ENCODE measurements around the gene ARHGAP19.
A peak's percentile ranks its signal among the peaks of the same experiment; 100 is the strongest.
"Not testable (repeated sequence)": the region's sequence is repeated elsewhere in the genome, so short reads cannot be mapped to it uniquely, and the experiment has no call there.

Gene ARHGAP19

GRCh38 chr10:97300980-97301379 is 8.5 kb upstream of the ARHGAP19 start:
- H3K27me3 ChIP-seq (ENCODE audit: control insufficient read depth, insufficient read depth, low read length): no peaks in the 10 kb centered on the region
- no peak for TF ChIP-seq CTCF (IDR thresholded peaks at IDR 0.05)
- H3K4me2 ChIP-seq (ENCODE audit: low read length): no peak overlapping the region
- H3K27ac ChIP-seq: no peak overlapping the region
- no peak overlapping the region for H3K9ac ChIP-seq
- H3K9me3 ChIP-seq (ENCODE audit: control insufficient read depth, low read length): no peaks in the 10 kb centered on the region
- no peak overlapping the region for H3K4me3 ChIP-seq (ENCODE audit: low read depth, low read length)
- no peaks in the 10 kb centered on the region for H3K4me1 ChIP-seq
- H2AFZ ChIP-seq: no peak overlapping the region
- H3K79me2 ChIP-seq: no peaks in the 10 kb centered on the region
- H3K36me3 ChIP-seq (ENCODE audit: control insufficient read depth, insufficient read depth, low read length): no peaks in the 10 kb centered on the region

GRCh38 chr10:97298223-97298571 is 5.8 kb upstream of the ARHGAP19 start:
- H3K27ac ChIP-seq: no peak overlapping the region
- no peak overlapping the region for H3K4me2 ChIP-seq (ENCODE audit: low read length)
- TF ChIP-seq CTCF (IDR thresholded peaks at IDR 0.05): no peak
- H2AFZ ChIP-seq: no peak overlapping the region
- no peaks in the 10 kb centered on the region for H3K4me1 ChIP-seq
- H3K9ac ChIP-seq: no peak overlapping the region
- H3K36me3 ChIP-seq (ENCODE audit: control insufficient read depth, insufficient read depth, low read length): no peaks in the 10 kb centered on the region
- H3K9me3 ChIP-seq (ENCODE audit: control insufficient read depth, low read length): no peaks in the 10 kb centered on the region
- no peaks in the 10 kb centered on the region for H3K27me3 ChIP-seq (ENCODE audit: control insufficient read depth, insufficient read depth, low read length)
- no peaks in the 10 kb centered on the region for H3K79me2 ChIP-seq
- no peak overlapping the region for H3K4me3 ChIP-seq (ENCODE audit: low read depth, low read length)

GRCh38 chr10:97297556-97298222 is 5.3 kb upstream of the ARHGAP19 start:
- H3K79me2 ChIP-seq: no peaks in the 10 kb centered on the region
- H3K27ac ChIP-seq: no peak overlapping the region
- no peaks in the 10 kb centered on the region for H3K4me1 ChIP-seq
- H2AFZ ChIP-seq: no peak overlapping the region
- no peak for TF ChIP-seq CTCF (IDR thresholded peaks at IDR 0.05)
- H3K4me3 ChIP-seq (ENCODE audit: low read depth, low read length): no peak overlapping the region
- no peaks in the 10 kb centered on the region for H3K9me3 ChIP-seq (ENCODE audit: control insufficient read depth, low read length)
- H3K4me2 ChIP-seq (ENCODE audit: low read length): no peak overlapping the region
- H3K9ac ChIP-seq: no peak overlapping the region
- no peaks in the 10 kb centered on the region for H3K27me3 ChIP-seq (ENCODE audit: control insufficient read depth, insufficient read depth, low read length)
- H3K36me3 ChIP-seq (ENCODE audit: control insufficient read depth, insufficient read depth, low read length): no peaks in the 10 kb centered on the region

- Histone ChIP-seq H3K4me1 (peaks cover 6% of the 10 kb centered on the region), H3K79me2 (no peaks in the 10 kb centered on the region), H3K27ac (no peak overlapping the region), H3K27me3 (ENCODE audit: control insufficient read depth, insufficient read depth, low read length) (no peaks in the 10 kb centered on the region), H3K9ac (no peak overlapping the region), H2AFZ (no peak overlapping the region), H3K4me3 (ENCODE audit: low read depth, low read length) (peak overlapping the region; percentile 86), H3K4me2 (ENCODE audit: low read length) (peak overlapping the region; percentile 47), H3K36me3 (ENCODE audit: control insufficient read depth, insufficient read depth, low read length) (no peaks in the 10 kb centered on the region), H3K9me3 (ENCODE audit: control insufficient read depth, low read length) (no peaks in the 10 kb centered on the region)
- no peak for TF ChIP-seq CTCF (IDR thresholded peaks at IDR 0.05)
Observed at GRCh38 chr10:97292862-97293198, 393 bp upstream of the ARHGAP19 start.

GRCh38 chr10:97291357-97292096 is 910 bp downstream of the ARHGAP19 start:
- H3K9me3 ChIP-seq (ENCODE audit: control insufficient read depth, low read length): no peaks in the 10 kb centered on the region
- no peak for TF ChIP-seq CTCF (IDR thresholded peaks at IDR 0.05)
- H3K4me3 ChIP-seq (ENCODE audit: low read depth, low read length): peak overlapping the region; percentile 86
- no peak overlapping the region for H3K9ac ChIP-seq
- no peaks in the 10 kb centered on the region for H3K36me3 ChIP-seq (ENCODE audit: control insufficient read depth, insufficient read depth, low read length)
- no peaks in the 10 kb centered on the region for H3K27me3 ChIP-seq (ENCODE audit: control insufficient read depth, insufficient read depth, low read length)
- no peaks in the 10 kb centered on the region for H3K79me2 ChIP-seq
- peak overlapping the region; percentile 91 for H2AFZ ChIP-seq
- peaks cover 6% of the 10 kb centered on the region for H3K4me1 ChIP-seq
- peak overlapping the region; percentile 80 for H3K4me2 ChIP-seq (ENCODE audit: low read length)
- peak overlapping the region; percentile 95 for H3K27ac ChIP-seq

GRCh38 chr10:97290576-97291356 is 1.7 kb downstream of the ARHGAP19 start:
- not testable (repeated sequence) for H3K79me2 ChIP-seq; H2AFZ ChIP-seq; H3K4me2 ChIP-seq (ENCODE audit: low read length); H3K36me3 ChIP-seq (ENCODE audit: control insufficient read depth, insufficient read depth, low read length); H3K4me1 ChIP-seq; H3K4me3 ChIP-seq (ENCODE audit: low read depth, low read length); H3K27ac ChIP-seq; H3K9ac ChIP-seq; H3K27me3 ChIP-seq (ENCODE audit: control insufficient read depth, insufficient read depth, low read length); H3K9me3 ChIP-seq (ENCODE audit: control insufficient read depth, low read length)

Data from parathyroid adenoma (tissue), 2 donors.